IMR-90 (cell line): ENCODE measurements around the gene SLC15A2. TPM values are rescaled to one million over a fixed set of nuclear protein-coding genes. Genes with fewer than 3 reads are reported as not detected.

ENCODE experiments used
- ATAC-seq: fragments of 200-7000 bp; cut with Tn5 transposase; 2 replicates; pipeline ENCODE4 v1.9.1; 2020; ENCODE audit warnings: low read depth, mild to moderate bottlenecking, moderate library complexity
- BruUV-seq: library from RNA; stranded (reverse); fragments of 400-500 nt; replicated peaks from 2 replicates; lab custom pipeline; 2021; lab: Mats Ljungman, UMichigan
- CTCF ChIA-PET: fragments of 300-600 bp; formaldehyde crosslinking; extraction: SDS; loops from one replicate; lab custom pipeline; 2021; ENCODE audit warnings: antibody characterized with exemption; lab: Yijun Ruan, JAX
- POLR2A ChIA-PET: fragments of 300-600 bp; sonication (Branson Sonifier 250); formaldehyde crosslinking; loops from one replicate; lab custom pipeline; 2022; ENCODE audit warnings: antibody characterized with exemption; ENCODE audit not compliant: unreplicated experiment; lab: Charles Lee
- DNase-seq: peaks from one replicate; pipeline ENCODE4 v3.0.0; 2013
- H2AFZ ChIP-seq: replicated peaks from 2 replicates; pipeline ENCODE3; 2013; ENCODE audit warnings: low read length, mild to moderate bottlenecking; ENCODE audit not compliant: poor library complexity
- H2AK5ac ChIP-seq: 2 replicates; pipeline ENCODE4 v1.6.1; 2013; ENCODE audit warnings: low read depth, low read length, inconsistent platforms
- H2AK9ac ChIP-seq: replicated peaks from 2 replicates; pipeline ENCODE3; 2013; ENCODE audit warnings: mild to moderate bottlenecking, low read depth, low read length, moderate library complexity; ENCODE audit not compliant: poor library complexity
- H2BK120ac ChIP-seq: 2 replicates; pipeline ENCODE4 v1.6.1; 2013; ENCODE audit warnings: low read depth, low read length, inconsistent platforms
- H2BK15ac ChIP-seq: 3 replicates; pipeline ENCODE4 v1.6.1; 2013; ENCODE audit warnings: low read depth, low read length, inconsistent platforms
- H2BK20ac ChIP-seq: 2 replicates; pipeline ENCODE4 v1.6.1; 2013; ENCODE audit warnings: low read depth, mild to moderate bottlenecking, inconsistent platforms, low read length, moderate library complexity
- H2BK5ac ChIP-seq: 2 replicates; pipeline ENCODE4 v1.6.1; 2013; ENCODE audit warnings: mild to moderate bottlenecking, low read depth, low read length, inconsistent platforms; ENCODE audit not compliant: poor library complexity, severe bottlenecking
- H3K14ac ChIP-seq: replicated peaks from 2 replicates; pipeline ENCODE4 v1.6.1; 2013; ENCODE audit warnings: low read depth, low read length, inconsistent platforms
- H3K18ac ChIP-seq: 2 replicates; pipeline ENCODE4 v1.6.1; 2013; ENCODE audit warnings: low read depth, low read length, control low read depth
- H3K23ac ChIP-seq: 2 replicates; pipeline ENCODE4 v1.6.1; 2013; ENCODE audit warnings: low read depth, low read length, inconsistent platforms
- H3K27ac ChIP-seq: 2 replicates; pipeline ENCODE4 v1.5.1; 2013; ENCODE audit warnings: mild to moderate bottlenecking, control low read depth, low read length; ENCODE audit not compliant: insufficient read depth
- H3K27me3 ChIP-seq: 2 replicates; pipeline ENCODE4 v1.6.1; 2013; ENCODE audit warnings: low read length; ENCODE audit not compliant: control insufficient read depth, insufficient read depth
- H3K36me3 ChIP-seq: 2 replicates; pipeline ENCODE4 v1.6.1; 2013; ENCODE audit warnings: low read length, mixed read lengths; ENCODE audit not compliant: control insufficient read depth, insufficient read depth
- H3K4ac ChIP-seq: 2 replicates; pipeline ENCODE4 v1.6.1; 2013; ENCODE audit warnings: low read depth, low read length, inconsistent platforms
- H3K4me1 ChIP-seq: 2 replicates; pipeline ENCODE4 v1.6.1; 2013; ENCODE audit warnings: low read length, mixed read lengths; ENCODE audit not compliant: control insufficient read depth, insufficient read depth
- H3K4me2 ChIP-seq: 2 replicates; pipeline ENCODE4 v1.6.1; 2013; ENCODE audit warnings: low read depth, mild to moderate bottlenecking, control low read depth, low read length, moderate library complexity
- H3K4me3 ChIP-seq: 2 replicates; pipeline ENCODE4 v1.5.1; 2013; ENCODE audit warnings: low read depth, mild to moderate bottlenecking, control low read depth, low read length, moderate library complexity; ENCODE audit not compliant: insufficient read depth
- H3K56ac ChIP-seq: 2 replicates; pipeline ENCODE4 v1.6.1; 2013; ENCODE audit warnings: low read length, inconsistent platforms; ENCODE audit not compliant: insufficient read depth; ENCODE audit errors: extremely low read depth
- H3K79me1 ChIP-seq, 2 experiments: 2 replicates each; pipeline ENCODE4 v1.6.1; 2013; ENCODE audit warnings: low read length in 2 of 2, inconsistent platforms in 1 of 2, low read depth in 1 of 2
- H3K9ac ChIP-seq: 2 replicates; pipeline ENCODE4 v1.6.1; 2013; ENCODE audit warnings: low read depth, low read length, control low read depth
- H3K9me1 ChIP-seq: 2 replicates; pipeline ENCODE4 v1.6.1; 2013; ENCODE audit warnings: low read length, inconsistent platforms; ENCODE audit not compliant: insufficient read depth
- H3K9me3 ChIP-seq: 2 replicates; pipeline ENCODE4 v1.6.1; 2013; ENCODE audit warnings: low read length; ENCODE audit not compliant: control insufficient read depth, insufficient read depth
- H4K20me1 ChIP-seq: 2 replicates; pipeline ENCODE4 v1.6.1; 2013; ENCODE audit warnings: low read length, inconsistent platforms; ENCODE audit not compliant: insufficient read depth
- H4K5ac ChIP-seq: 2 replicates; pipeline ENCODE4 v1.6.1; 2013; ENCODE audit warnings: mild to moderate bottlenecking, low read depth, low read length, control low read depth
- H4K8ac ChIP-seq, 2 experiments: 2 replicates each; pipeline ENCODE4 v1.6.1; 2013; ENCODE audit warnings: low read depth in 2 of 2, low read length in 2 of 2, control low read depth in 1 of 2, inconsistent platforms in 1 of 2
- H4K91ac ChIP-seq: 2 replicates; pipeline ENCODE4 v1.6.1; 2013; ENCODE audit warnings: low read depth, low read length, inconsistent platforms; ENCODE audit not compliant: insufficient read depth
- BHLHE40 ChIP-seq: fragments of 150-350 bp; IDR thresholded peaks from 2 replicates; pipeline ENCODE4 v1.6.1; 2016; ENCODE audit warnings: mild to moderate bottlenecking, low read depth, low read length
- CEBPB ChIP-seq: IDR thresholded peaks from 2 replicates; pipeline ENCODE4 v1.6.1; 2012; ENCODE audit warnings: low read depth, low read length, improper control_type of control experiment
- CHD1 ChIP-seq: IDR thresholded peaks from 2 replicates; pipeline ENCODE4 v1.6.1; 2012; ENCODE audit warnings: low read depth, low read length, improper control_type of control experiment
- FOS ChIP-seq: fragments of 150-350 bp; IDR thresholded peaks from 2 replicates; pipeline ENCODE4 v1.6.1; 2016; ENCODE audit warnings: low read depth, low read length
- MAFK ChIP-seq: IDR thresholded peaks from 2 replicates; pipeline ENCODE4 v1.6.1; 2012; ENCODE audit warnings: low read depth, low read length, improper control_type of control experiment
- MAZ ChIP-seq: IDR thresholded peaks from 2 replicates; pipeline ENCODE4 v1.6.1; 2012; ENCODE audit warnings: low read depth, mild to moderate bottlenecking, low read length, improper control_type of control experiment, moderate library complexity, borderline replicate concordance
- MXI1 ChIP-seq: IDR thresholded peaks from 2 replicates; pipeline ENCODE4 v1.6.1; 2012; ENCODE audit warnings: low read depth, mild to moderate bottlenecking, low read length, moderate library complexity, borderline replicate concordance
- NFE2L2 ChIP-seq: fragments of 150-350 bp; IDR thresholded peaks from 2 replicates; pipeline ENCODE4 v1.6.1; 2016; ENCODE audit warnings: low read depth, mild to moderate bottlenecking, low read length
- POLR2A ChIP-seq: IDR thresholded peaks from 2 replicates; pipeline ENCODE4 v1.6.1; 2012; ENCODE audit warnings: mild to moderate bottlenecking, low read depth, low read length
- RAD21 ChIP-seq: IDR thresholded peaks from 2 replicates; pipeline ENCODE4 v1.6.1; 2012; ENCODE audit warnings: low read length, improper control_type of control experiment
- RCOR1 ChIP-seq: IDR thresholded peaks from 2 replicates; pipeline ENCODE4 v1.6.1; 2012; ENCODE audit warnings: mild to moderate bottlenecking, low read length, improper control_type of control experiment; ENCODE audit not compliant: insufficient replicate concordance
- RFX5 ChIP-seq: IDR thresholded peaks from 2 replicates; pipeline ENCODE4 v1.8.0; 2012; ENCODE audit warnings: low read depth, mild to moderate bottlenecking, low read length, moderate library complexity
- SMC3 ChIP-seq: fragments of 150-350 bp; IDR thresholded peaks from 2 replicates; pipeline ENCODE4 v1.6.1; 2016; ENCODE audit warnings: low read depth, mild to moderate bottlenecking, antibody characterized with exemption, low read length, moderate library complexity
- WGBS, 2 experiments: methylation state at CpG; one replicate each; pipeline versions ENCODE4 v1.1.5 to v1.1.7; 2013; ENCODE audit warnings: missing lambda C conversion rate in 2 of 2; ENCODE audit not compliant: insufficient read length in 1 of 2; ENCODE audit errors: extremely low coverage in 2 of 2; 5-methylcytosine and 5-hydroxymethylcytosine counted together
- dilution Hi-C: fragments of 300-500 bp; cut with HindIII; formaldehyde crosslinking; loops from one replicate; pipeline ENCODE4 v1.14.3; 2018; ENCODE audit warnings: low sequenced_read_pairs; ENCODE audit not compliant: unreplicated experiment
- in situ Hi-C: fragments of 300-500 bp; cut with MboI; formaldehyde crosslinking; loops from 3 replicates; pipeline ENCODE4 v1.14.3; 2019; ENCODE audit warnings: low sequenced_read_pairs, inconsistent platforms, mixed read lengths
- intact Hi-C: fragments of 100-400 bp; cut with micrococcal nuclease; formaldehyde crosslinking; loops from 2 replicates; pipeline ENCODE4 v1.10.0; 2022
- polyA plus RNA-seq, 3 experiments: library from polyadenylated mRNA; depleted of rRNA; stranded (reverse); fragments of >200 nt; gene quantifications; 2 replicates each; pipeline ENCODE4 v1.2.3, GENCODE V29; 2012; ENCODE audit warnings: low replicate concordance in 1 of 3
- total RNA-seq: library from RNA; depleted of rRNA; stranded (reverse); fragments of >200 nt; gene quantifications from 2 replicates; pipeline ENCODE4 v1.2.3, GENCODE V29; 2012
- TF ChIP-seq, protein P1 (sequence below): fragments of 150-350 bp; IDR thresholded peaks from 2 replicates; pipeline ENCODE4 v1.6.1; 2016; ENCODE audit warnings: low read depth, mild to moderate bottlenecking, low read length, moderate library complexity, borderline replicate concordance
- TF ChIP-seq, protein P2 (sequence below): conservative IDR thresholded peaks from 2 replicates; pipeline ENCODE4 v1.5.1; 2012; ENCODE audit warnings: mild to moderate bottlenecking, low read depth, low read length, improper control_type of control experiment
- TF ChIP-seq, protein P3 (sequence below): fragments of 150-350 bp; IDR thresholded peaks from 2 replicates; pipeline ENCODE4 v1.6.1; 2017; ENCODE audit warnings: mild to moderate bottlenecking, antibody characterized with exemption, low read length, low read depth

The SLC15A2 gene
- total and polyA plus RNA-seq, 2 of the 4 experiments (the other 2 are of a cell fraction), result 0.18 to 0.31 TPM

DNA sequence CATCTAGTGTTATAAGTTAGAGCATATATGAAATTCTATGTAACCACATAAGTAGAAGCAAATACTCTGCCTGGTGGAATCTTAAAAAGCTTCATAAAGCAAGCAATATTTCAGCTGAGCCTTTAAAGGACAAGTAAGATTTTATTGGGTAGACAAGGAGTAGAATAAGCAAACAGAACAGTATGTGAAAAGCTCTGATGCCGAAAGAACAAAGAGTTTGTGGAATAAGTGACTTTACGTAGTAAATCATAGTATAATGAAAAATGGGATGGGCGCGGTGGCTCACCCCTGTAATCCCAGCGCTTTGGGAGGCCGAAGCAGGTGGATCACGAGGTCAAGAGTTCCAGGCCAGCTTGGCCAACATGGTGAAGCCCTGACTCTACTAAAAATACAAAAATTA, 49.3 kb upstream of the SLC15A2 start:
- H3K9me1 ChIP-seq, result no peaks in the 10 kb centered on the region
- no peak overlapping the region for H3K9ac ChIP-seq
- DNase-seq, result no peak
- no peak overlapping the region for H4K91ac ChIP-seq
- no peak overlapping the region for H2AFZ ChIP-seq
- H2AK9ac ChIP-seq, result no peak overlapping the region
- CTCF ChIA-PET, result no interaction called here
- no peak overlapping the region for H3K4ac ChIP-seq
- no peak overlapping the region for H3K56ac ChIP-seq
- POLR2A ChIA-PET, result no interaction called here
- H2AK5ac ChIP-seq, result no peak overlapping the region
- no peaks in the 10 kb centered on the region for H4K20me1 ChIP-seq
- H3K79me1 ChIP-seq, result no peaks in the 10 kb centered on the region
- H3K4me2 ChIP-seq, result no peak overlapping the region
- no peaks in the 10 kb centered on the region for H3K9me3 ChIP-seq
- BruUV-seq, result no TSS peak
- H2BK20ac ChIP-seq, result no peak overlapping the region
- dilution Hi-C loops, result no loop called here
- no peaks in the 10 kb centered on the region for H3K36me3 ChIP-seq
- H3K18ac ChIP-seq, result no peak overlapping the region
- no peak overlapping the region for H4K5ac ChIP-seq
- H4K8ac ChIP-seq, result no peak overlapping the region
- H3K4me3 ChIP-seq, result no peak overlapping the region
- H3K14ac ChIP-seq, result no peak overlapping the region
- no peak for TF ChIP-seq RAD21
- no peak for TF ChIP-seq FOS
- no peak for TF ChIP-seq RFX5
- no peak for TF ChIP-seq CEBPB
- no peak for TF ChIP-seq CHD1
- no peak for TF ChIP-seq SMC3
- TF ChIP-seq MAFK, result no peak
- TF ChIP-seq, protein P1, sequence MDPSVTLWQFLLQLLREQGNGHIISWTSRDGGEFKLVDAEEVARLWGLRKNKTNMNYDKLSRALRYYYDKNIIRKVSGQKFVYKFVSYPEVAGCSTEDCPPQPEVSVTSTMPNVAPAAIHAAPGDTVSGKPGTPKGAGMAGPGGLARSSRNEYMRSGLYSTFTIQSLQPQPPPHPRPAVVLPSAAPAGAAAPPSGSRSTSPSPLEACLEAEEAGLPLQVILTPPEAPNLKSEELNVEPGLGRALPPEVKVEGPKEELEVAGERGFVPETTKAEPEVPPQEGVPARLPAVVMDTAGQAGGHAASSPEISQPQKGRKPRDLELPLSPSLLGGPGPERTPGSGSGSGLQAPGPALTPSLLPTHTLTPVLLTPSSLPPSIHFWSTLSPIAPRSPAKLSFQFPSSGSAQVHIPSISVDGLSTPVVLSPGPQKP, result no peak
- TF ChIP-seq, protein P2, sequence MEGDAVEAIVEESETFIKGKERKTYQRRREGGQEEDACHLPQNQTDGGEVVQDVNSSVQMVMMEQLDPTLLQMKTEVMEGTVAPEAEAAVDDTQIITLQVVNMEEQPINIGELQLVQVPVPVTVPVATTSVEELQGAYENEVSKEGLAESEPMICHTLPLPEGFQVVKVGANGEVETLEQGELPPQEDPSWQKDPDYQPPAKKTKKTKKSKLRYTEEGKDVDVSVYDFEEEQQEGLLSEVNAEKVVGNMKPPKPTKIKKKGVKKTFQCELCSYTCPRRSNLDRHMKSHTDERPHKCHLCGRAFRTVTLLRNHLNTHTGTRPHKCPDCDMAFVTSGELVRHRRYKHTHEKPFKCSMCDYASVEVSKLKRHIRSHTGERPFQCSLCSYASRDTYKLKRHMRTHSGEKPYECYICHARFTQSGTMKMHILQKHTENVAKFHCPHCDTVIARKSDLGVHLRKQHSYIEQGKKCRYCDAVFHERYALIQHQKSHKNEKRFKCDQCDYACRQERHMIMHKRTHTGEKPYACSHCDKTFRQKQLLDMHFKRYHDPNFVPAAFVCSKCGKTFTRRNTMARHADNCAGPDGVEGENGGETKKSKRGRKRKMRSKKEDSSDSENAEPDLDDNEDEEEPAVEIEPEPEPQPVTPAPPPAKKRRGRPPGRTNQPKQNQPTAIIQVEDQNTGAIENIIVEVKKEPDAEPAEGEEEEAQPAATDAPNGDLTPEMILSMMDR, result no peak
- TF ChIP-seq MAZ, result no peak
- no peak for TF ChIP-seq RCOR1
- no peak for TF ChIP-seq POLR2A
- TF ChIP-seq BHLHE40, result no peak
- no peak for TF ChIP-seq MXI1
- no peak for TF ChIP-seq NFE2L2
- TF ChIP-seq, protein P3, sequence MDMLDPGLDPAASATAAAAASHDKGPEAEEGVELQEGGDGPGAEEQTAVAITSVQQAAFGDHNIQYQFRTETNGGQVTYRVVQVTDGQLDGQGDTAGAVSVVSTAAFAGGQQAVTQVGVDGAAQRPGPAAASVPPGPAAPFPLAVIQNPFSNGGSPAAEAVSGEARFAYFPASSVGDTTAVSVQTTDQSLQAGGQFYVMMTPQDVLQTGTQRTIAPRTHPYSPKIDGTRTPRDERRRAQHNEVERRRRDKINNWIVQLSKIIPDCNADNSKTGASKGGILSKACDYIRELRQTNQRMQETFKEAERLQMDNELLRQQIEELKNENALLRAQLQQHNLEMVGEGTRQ, result no peak
- no peak overlapping the region for H3K23ac ChIP-seq
- no peak overlapping the region for H2BK15ac ChIP-seq
- WGBS, 2 experiments, result 100% methylated on average over 1 of the region's 7 CpGs; no CpG with 5 or more reads in 1 of the 2 experiments
- intact Hi-C loops, result no loop called here
- no peak overlapping the region for H3K27ac ChIP-seq
- H2BK5ac ChIP-seq, result no peak overlapping the region
- in situ Hi-C loops, result no loop called here
- no peaks in the 10 kb centered on the region for H3K27me3 ChIP-seq
- no peak for ATAC-seq
- no peak overlapping the region for H2BK120ac ChIP-seq
- no peaks in the 10 kb centered on the region for H3K4me1 ChIP-seq
